IgD-negative memory B cell (primary cell): ENCODE measurements around the gene SLC35F3. TPM values are rescaled to one million over a fixed set of nuclear protein-coding genes. Genes with fewer than 3 reads are reported as not detected.

Source experiments
- H3K27ac Mint-ChIP-seq, 3 donors: one replicate each; pipeline ENCODE4 v1.8.0; 2020 to 2022; ENCODE audit warnings: mild to moderate bottlenecking in 3 of 3, mixed read lengths in 3 of 3, moderate library complexity in 1 of 3
- H3K27me3 Mint-ChIP-seq: one replicate; pipeline ENCODE4 v1.8.0; 2021; ENCODE audit warnings: mixed read lengths
- H3K36me3 Mint-ChIP-seq: one replicate; pipeline ENCODE4 v1.8.0; 2020; ENCODE audit warnings: mild to moderate bottlenecking, mixed read lengths
- H3K4me1 Mint-ChIP-seq, 3 donors: one replicate each; pipeline ENCODE4 v1.8.0; 2020 to 2022; ENCODE audit warnings: mixed read lengths in 3 of 3, mild to moderate bottlenecking in 1 of 3
- H3K4me3 Mint-ChIP-seq, 4 donors: one replicate each; pipeline ENCODE4 v1.8.0; 2020 to 2022; ENCODE audit warnings: mild to moderate bottlenecking in 4 of 4, mixed read lengths in 4 of 4, moderate library complexity in 3 of 4
- H3K9me3 Mint-ChIP-seq, 3 donors: one replicate each; pipeline ENCODE4 v1.8.0; 2020 to 2021; ENCODE audit warnings: mixed read lengths in 3 of 3, mild to moderate bottlenecking in 1 of 3
- polyA plus RNA-seq: library from polyadenylated mRNA; unstranded; fragments of 300-500 nt; fragmentation: Illumina TruSeq; gene quantifications from one replicate; pipeline ENCODE4 v1.2.3, GENCODE V29; 2021

Gene SLC35F3
- polyA plus RNA-seq, 1 donor from 2014 or later, result not detected

- peaks cover 0 to 4% (median 0%) of the 10 kb centered on the region in 3 donors for H3K9me3 Mint-ChIP-seq
- no peaks in the 10 kb centered on the region for H3K36me3 Mint-ChIP-seq
- H3K4me1 Mint-ChIP-seq, result peaks cover 1 to 8% (median 6%) of the 10 kb centered on the region in 3 donors
- H3K4me3 Mint-ChIP-seq, result no peak overlapping the region
- peaks cover 20% of the 10 kb centered on the region for H3K27me3 Mint-ChIP-seq
- H3K27ac Mint-ChIP-seq, result no peak overlapping the region
Measured at GRCh38 chr1:234307726-234308125, 403.2 kb downstream of the SLC35F3 start.

GRCh38 chr1:234309243-234309597 is 404.7 kb downstream of the SLC35F3 start:
- H3K4me1 Mint-ChIP-seq, result peaks cover 1 to 8% (median 6%) of the 10 kb centered on the region in 3 donors
- no peaks in the 10 kb centered on the region for H3K36me3 Mint-ChIP-seq
- H3K27me3 Mint-ChIP-seq, result peaks cover 20% of the 10 kb centered on the region
- H3K9me3 Mint-ChIP-seq, result peaks cover 0 to 4% (median 0%) of the 10 kb centered on the region in 3 donors
- H3K4me3 Mint-ChIP-seq, result no peak overlapping the region
- no peak overlapping the region for H3K27ac Mint-ChIP-seq

- Mint-ChIP-seq H3K36me3 (no peaks in the 10 kb centered on the region), H3K4me1 (peaks cover 0 to 10% (median 6%) of the 10 kb centered on the region in 3 donors), H3K27ac (no peak overlapping the region), H3K4me3 (peak overlapping the region in 1 of 4 donors; percentile 61), H3K9me3 (no peaks in the 10 kb centered on the region), H3K27me3 (peaks cover 16% of the 10 kb centered on the region)
Measured at GRCh38 chr1:234309598-234310459, 405.4 kb downstream of the SLC35F3 start.

- peaks cover 0 to 15% (median 10%) of the 10 kb centered on the region in 3 donors for H3K4me1 Mint-ChIP-seq
- no peaks in the 10 kb centered on the region for H3K9me3 Mint-ChIP-seq
- H3K27ac Mint-ChIP-seq, result no peak overlapping the region
- no peak overlapping the region for H3K4me3 Mint-ChIP-seq
- H3K27me3 Mint-ChIP-seq, result peaks cover 16% of the 10 kb centered on the region
- no peaks in the 10 kb centered on the region for H3K36me3 Mint-ChIP-seq
Measured at GRCh38 chr1:234310460-234310817, 406.0 kb downstream of the SLC35F3 start.

- H3K27me3 Mint-ChIP-seq, result peaks cover 20% of the 10 kb centered on the region
- no peaks in the 10 kb centered on the region for H3K36me3 Mint-ChIP-seq
- no peaks in the 10 kb centered on the region for H3K9me3 Mint-ChIP-seq
- H3K27ac Mint-ChIP-seq, result no peak overlapping the region
- H3K4me1 Mint-ChIP-seq, result peaks cover 0 to 20% (median 11%) of the 10 kb centered on the region in 3 donors
- no peak overlapping the region for H3K4me3 Mint-ChIP-seq
Measured at GRCh38 chr1:234311414-234311813, 406.9 kb downstream of the SLC35F3 start.

GRCh38 chr1:234313171-234313570 is 408.7 kb downstream of the SLC35F3 start:
- peaks cover 0 to 20% (median 11%) of the 10 kb centered on the region in 3 donors for H3K4me1 Mint-ChIP-seq
- H3K27me3 Mint-ChIP-seq, result peaks cover 29% of the 10 kb centered on the region
- H3K36me3 Mint-ChIP-seq, result no peaks in the 10 kb centered on the region
- no peak overlapping the region for H3K4me3 Mint-ChIP-seq
- H3K27ac Mint-ChIP-seq, result peak overlapping the region in 1 of 3 donors; percentile 16
- H3K9me3 Mint-ChIP-seq, result no peaks in the 10 kb centered on the region

- Mint-ChIP-seq H3K4me1 (peaks cover 0 to 16% (median 6%) of the 10 kb centered on the region in 3 donors), H3K27me3 (peaks cover 31% of the 10 kb centered on the region), H3K36me3 (no peaks in the 10 kb centered on the region), H3K27ac (peak overlapping the region in 1 of 3 donors; percentile 92), H3K4me3 (no peak overlapping the region), H3K9me3 (no peaks in the 10 kb centered on the region)
Measured at GRCh38 chr1:234315091-234315541, 410.6 kb downstream of the SLC35F3 start.

GRCh38 chr1:234315588-234315987 is 411.1 kb downstream of the SLC35F3 start:
- no peak overlapping the region for H3K4me3 Mint-ChIP-seq
- peaks cover 29% of the 10 kb centered on the region for H3K27me3 Mint-ChIP-seq
- no peaks in the 10 kb centered on the region for H3K9me3 Mint-ChIP-seq
- peaks cover 0 to 12% (median 5%) of the 10 kb centered on the region in 3 donors for H3K4me1 Mint-ChIP-seq
- H3K27ac Mint-ChIP-seq, result peak overlapping the region in 1 of 3 donors; percentile 14
- no peaks in the 10 kb centered on the region for H3K36me3 Mint-ChIP-seq

- peaks cover 0 to 14% (median 5%) of the 10 kb centered on the region in 3 donors for H3K4me1 Mint-ChIP-seq
Measured at GRCh38 chr1:234316486-234316885, 412.0 kb downstream of the SLC35F3 start.

GRCh38 chr1:234316937-234317336 is 412.5 kb downstream of the SLC35F3 start:
- Mint-ChIP-seq H3K27me3 (peaks cover 28% of the 10 kb centered on the region), H3K4me3 (no peak overlapping the region), H3K27ac (peak overlapping the region in 1 of 3 donors; percentile 73), H3K4me1 (peaks cover 0 to 14% (median 5%) of the 10 kb centered on the region in 3 donors), H3K36me3 (no peaks in the 10 kb centered on the region), H3K9me3 (no peaks in the 10 kb centered on the region)

More at GRCh38 chr1:234316486-234316885, 412.0 kb downstream of the SLC35F3 start:
- H3K9me3 Mint-ChIP-seq, result no peaks in the 10 kb centered on the region
- H3K27me3 Mint-ChIP-seq, result peaks cover 30% of the 10 kb centered on the region
- H3K4me3 Mint-ChIP-seq, result no peak overlapping the region
- peak overlapping the region in 1 of 3 donors; percentile 17 for H3K27ac Mint-ChIP-seq
- no peaks in the 10 kb centered on the region for H3K36me3 Mint-ChIP-seq

- Mint-ChIP-seq H3K27me3 (peaks cover 30% of the 10 kb centered on the region), H3K36me3 (peaks cover 2% of the 10 kb centered on the region), H3K9me3 (no peaks in the 10 kb centered on the region), H3K27ac (no peak overlapping the region), H3K4me3 (no peak overlapping the region), H3K4me1 (peaks cover 1 to 20% (median 15%) of the 10 kb centered on the region in 3 donors)
Measured at GRCh38 chr1:234320069-234320468, 415.6 kb downstream of the SLC35F3 start.

GRCh38 chr1:234320549-234320948 is 416.1 kb downstream of the SLC35F3 start:
- peaks cover 2% of the 10 kb centered on the region for H3K36me3 Mint-ChIP-seq
- H3K9me3 Mint-ChIP-seq, result no peaks in the 10 kb centered on the region
- no peak overlapping the region for H3K27ac Mint-ChIP-seq
- H3K4me1 Mint-ChIP-seq, result peaks cover 1 to 16% (median 10%) of the 10 kb centered on the region in 3 donors
- no peak overlapping the region for H3K4me3 Mint-ChIP-seq
- peaks cover 30% of the 10 kb centered on the region for H3K27me3 Mint-ChIP-seq

- Mint-ChIP-seq H3K4me1 (peaks cover 5 to 15% (median 13%) of the 10 kb centered on the region in 3 donors), H3K27me3 (peaks cover 27% of the 10 kb centered on the region), H3K36me3 (peaks cover 2% of the 10 kb centered on the region), H3K4me3 (no peak overlapping the region), H3K27ac (no peak overlapping the region), H3K9me3 (no peaks in the 10 kb centered on the region)
Measured at GRCh38 chr1:234321231-234321630, 416.8 kb downstream of the SLC35F3 start.

- Mint-ChIP-seq H3K27me3 (peaks cover 24% of the 10 kb centered on the region), H3K27ac (no peak overlapping the region), H3K4me3 (no peak overlapping the region), H3K36me3 (peaks cover 2% of the 10 kb centered on the region), H3K9me3 (no peaks in the 10 kb centered on the region), H3K4me1 (peaks cover 8 to 20% (median 20%) of the 10 kb centered on the region in 3 donors)
Measured at GRCh38 chr1:234322097-234322496, 417.6 kb downstream of the SLC35F3 start.

GRCh38 chr1:234322979-234323378 is 418.5 kb downstream of the SLC35F3 start:
- Mint-ChIP-seq H3K27me3 (peaks cover 18% of the 10 kb centered on the region), H3K36me3 (peaks cover 2% of the 10 kb centered on the region), H3K4me1 (peaks cover 8 to 20% (median 20%) of the 10 kb centered on the region in 3 donors), H3K9me3 (no peaks in the 10 kb centered on the region), H3K4me3 (no peak overlapping the region), H3K27ac (no peak overlapping the region)
